Activated CD8-positive, alpha-beta memory T cell treated with anti-CD3 and anti-CD28 coated beads, Interleukin-2, amount 50 U/mL, for 24 hours (primary cell): Measurements from ENCODE around the gene NR1D1.

Experiments
- DNase-seq: peaks from one replicate; pipeline ENCODE4 v3.0.0-alpha.2; 2020; ENCODE audit errors: extremely low read depth

Gene NR1D1

GRCh38 chr17:40097087-40097486 lies 3.3 kb downstream of the NR1D1 start:
- no peak for DNase-seq

- DNase-seq, result peak; percentile 72
Measured at GRCh38 chr17:40095944-40096791, 4.2 kb downstream of the NR1D1 start.

- DNase-seq, result no peak
Measured at GRCh38 chr17:40095351-40095943, 4.9 kb downstream of the NR1D1 start.

- no peak for DNase-seq
Measured at GRCh38 chr17:40094874-40095273, 5.5 kb downstream of the NR1D1 start.

GRCh38 chr17:40093580-40094201 lies 6.7 kb downstream of the NR1D1 start:
- DNase-seq, result no peak

GRCh38 chr17:40093005-40093579 lies 7.3 kb downstream of the NR1D1 start:
- no peak for DNase-seq

GRCh38 chr17:40092581-40092980 lies 7.8 kb downstream of the NR1D1 start:
- no peak for DNase-seq

GRCh38 chr17:40091691-40092397 lies 8.5 kb downstream of the NR1D1 start:
- DNase-seq, result no peak

- DNase-seq, result no peak
Measured at GRCh38 chr17:40090237-40091119, 9.9 kb downstream of the NR1D1 start.

- no peak for DNase-seq
Measured at GRCh38 chr17:40089077-40089895, 11.1 kb downstream of the NR1D1 start.

- no peak for DNase-seq
Measured at GRCh38 chr17:40087903-40088718, 12.3 kb downstream of the NR1D1 start.

- no peak for DNase-seq
Measured at GRCh38 chr17:40087049-40087794, 13.2 kb downstream of the NR1D1 start.

- no peak for DNase-seq
Measured at GRCh38 chr17:40086150-40087044, 14.0 kb downstream of the NR1D1 start.

- DNase-seq, result no peak
Measured at GRCh38 chr17:40084477-40084876, 15.9 kb downstream of the NR1D1 start.

GRCh38 chr17:40079545-40079944 lies 20.8 kb downstream of the NR1D1 start:
- DNase-seq, result no peak

GRCh38 chr17:40076591-40076990 lies 23.8 kb downstream of the NR1D1 start:
- no peak for DNase-seq

- DNase-seq, result no peak
Measured at GRCh38 chr17:40075942-40076498, 24.4 kb downstream of the NR1D1 start.
